GM12872 (cell line): Measurements from ENCODE around the gene FNDC3B.

Source experiments
- CTCF ChIP-seq: IDR thresholded peaks from 3 replicates; pipeline ENCODE4 v1.5.1; 2011; ENCODE audit warnings: low read depth, mild to moderate bottlenecking, low read length, moderate library complexity; ENCODE audit not compliant: insufficient read depth

The FNDC3B gene

GRCh38 chr3:172154768-172155664 is 115.6 kb downstream of the FNDC3B start:
- TF ChIP-seq CTCF, result no peak

GRCh38 chr3:172155897-172156585 is 116.7 kb downstream of the FNDC3B start:
- TF ChIP-seq CTCF, result no peak

- TF ChIP-seq CTCF, result no peak
Measured at GRCh38 chr3:172156586-172156955, 117.2 kb downstream of the FNDC3B start.

GRCh38 chr3:172157564-172158258 is 118.3 kb downstream of the FNDC3B start:
- no peak for TF ChIP-seq CTCF

GRCh38 chr3:172158741-172159140 is 119.4 kb downstream of the FNDC3B start:
- TF ChIP-seq CTCF, result no peak

GRCh38 chr3:172159376-172159775 is 120.0 kb downstream of the FNDC3B start:
- TF ChIP-seq CTCF, result no peak

GRCh38 chr3:172159962-172160538 is 120.7 kb downstream of the FNDC3B start:
- TF ChIP-seq CTCF, result no peak
